NT2/D1 (cell line): ENCODE measurements around the gene ANKRD60.

Experiments
- DNase-seq: peaks from one replicate; pipeline ENCODE4 v3.0.0-alpha.2; 2011; ENCODE audit warnings: low read depth, low spot score
- H3K27me3 ChIP-seq: 2 replicates; pipeline ENCODE4 v1.6.0; 2011; ENCODE audit warnings: mild to moderate bottlenecking; ENCODE audit not compliant: insufficient read length, insufficient read depth
- H3K36me3 ChIP-seq: 2 replicates; pipeline ENCODE4 v1.6.1; 2011; ENCODE audit warnings: mild to moderate bottlenecking, low read length, mixed read lengths; ENCODE audit not compliant: insufficient read depth, insufficient read length
- H3K4me1 ChIP-seq: 2 replicates; pipeline ENCODE4 v1.5.1; 2011; ENCODE audit not compliant: insufficient read depth, insufficient read length
- H3K4me3 ChIP-seq: 2 replicates; pipeline ENCODE4 v1.5.1; 2011; ENCODE audit warnings: low read depth; ENCODE audit not compliant: insufficient read length
- H3K9ac ChIP-seq: 2 replicates; pipeline ENCODE4 v1.6.0; 2011; ENCODE audit warnings: low read depth; ENCODE audit not compliant: insufficient read length
- H3K9me3 ChIP-seq: 2 replicates; pipeline ENCODE4 v1.5.1; 2011; ENCODE audit warnings: mild to moderate bottlenecking, low read length; ENCODE audit not compliant: insufficient read depth
- SUZ12 ChIP-seq: IDR thresholded peaks from 2 replicates; pipeline ENCODE4 v1.6.1; 2011; ENCODE audit not compliant: insufficient read length, insufficient read depth; ENCODE audit errors: extremely low read depth
- YY1 ChIP-seq: IDR thresholded peaks from 2 replicates; pipeline ENCODE4 v1.6.1; 2011; ENCODE audit not compliant: insufficient read length, insufficient read depth
- ZNF274 ChIP-seq: IDR thresholded peaks from 2 replicates; pipeline ENCODE4 v1.6.1; 2011; ENCODE audit warnings: mild to moderate bottlenecking, low read depth, low read length

ANKRD60 gene

DNA sequence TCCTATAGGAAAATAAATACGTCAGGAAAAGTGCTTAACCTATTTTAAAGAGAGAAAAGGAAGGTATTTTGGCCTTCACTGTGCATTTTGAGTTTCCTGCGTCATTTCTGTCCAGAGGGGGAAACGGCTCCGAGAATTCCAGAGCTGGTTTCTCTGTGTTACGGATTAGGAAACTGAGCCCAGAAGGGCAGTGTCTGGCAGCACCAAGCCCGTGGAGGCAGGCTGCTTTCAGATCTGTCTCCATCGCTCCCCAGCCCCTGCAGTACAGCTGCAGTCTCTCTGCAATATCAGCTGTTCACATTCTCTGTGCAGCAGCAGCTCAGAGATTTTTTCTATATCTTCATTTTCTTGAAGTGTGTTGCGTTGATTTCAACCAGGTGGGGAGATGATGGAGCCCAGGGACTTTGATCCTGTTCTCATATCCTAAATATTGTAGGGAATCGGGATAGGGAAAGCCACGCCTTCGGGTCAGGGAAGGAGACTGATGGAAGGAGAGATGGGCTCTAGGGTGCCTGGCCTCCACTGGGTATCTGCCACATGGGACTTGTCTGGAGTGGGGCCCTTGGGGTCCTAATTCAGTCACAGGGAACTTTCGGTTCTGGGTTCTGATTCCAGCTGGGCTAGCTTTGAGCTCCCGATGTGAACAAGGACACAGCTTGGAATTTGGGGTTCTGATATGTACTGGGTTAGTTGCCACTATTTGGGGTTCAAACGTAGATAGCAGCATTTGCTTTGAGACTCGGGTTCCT is 2.8 kb downstream of the ANKRD60 start:
- Histone ChIP-seq H3K27me3 (peaks cover 37% of the 10 kb centered on the region), H3K4me1 (no peaks in the 10 kb centered on the region), H3K36me3 (no peaks in the 10 kb centered on the region), H3K9me3 (no peaks in the 10 kb centered on the region), H3K9ac (no peak overlapping the region), H3K4me3 (no peak overlapping the region)
- DNase-seq, result no peak
- no peak for TF ChIP-seq YY1
- TF ChIP-seq SUZ12, result no peak
- no peak for TF ChIP-seq ZNF274

DNA sequence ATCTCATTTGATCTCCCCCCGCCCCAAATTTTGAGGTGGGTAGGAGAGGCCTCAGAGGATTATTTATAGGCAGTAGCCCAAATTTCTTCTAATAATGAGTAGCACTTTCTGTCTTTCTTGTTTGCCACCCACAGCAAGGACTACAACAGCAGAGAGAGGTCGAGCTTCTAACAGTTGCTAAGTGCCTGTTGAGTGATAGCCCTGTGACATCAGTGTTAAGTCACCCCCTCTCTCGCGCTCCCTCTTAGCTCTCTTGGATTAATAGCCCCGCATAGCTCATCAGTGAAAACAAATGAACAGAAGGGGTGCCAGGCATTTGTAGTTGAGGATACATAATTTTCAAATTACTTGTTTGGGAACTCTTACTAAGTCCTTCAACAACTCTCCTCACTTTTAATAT is 3.5 kb downstream of the ANKRD60 start:
- H3K27me3 ChIP-seq, result peaks cover 37% of the 10 kb centered on the region
- H3K4me1 ChIP-seq, result no peaks in the 10 kb centered on the region
- H3K9me3 ChIP-seq, result no peaks in the 10 kb centered on the region
- H3K9ac ChIP-seq, result no peak overlapping the region
- H3K36me3 ChIP-seq, result no peaks in the 10 kb centered on the region
- no peak overlapping the region for H3K4me3 ChIP-seq
- TF ChIP-seq ZNF274, result no peak
- no peak for TF ChIP-seq YY1
- no peak for TF ChIP-seq SUZ12
- no peak for DNase-seq

DNA sequence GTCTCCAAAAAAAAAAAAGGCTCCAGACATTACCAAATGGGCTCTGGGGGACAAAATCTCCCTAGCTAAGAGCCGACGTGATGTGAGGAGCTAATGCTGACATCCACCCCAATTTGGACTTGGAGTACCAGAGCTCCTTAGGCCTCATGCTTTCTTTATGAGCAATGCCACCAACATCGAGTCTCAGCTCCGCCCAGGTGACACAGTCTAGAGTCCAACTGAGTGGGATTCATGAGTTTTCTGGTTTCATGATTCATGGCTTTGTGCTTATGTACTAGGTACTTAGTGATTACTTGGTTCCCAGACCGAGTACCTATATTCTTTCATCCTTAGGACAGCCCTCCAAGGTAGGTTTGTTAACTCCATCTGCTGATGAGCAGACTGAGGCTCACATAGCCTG is 4.4 kb downstream of the ANKRD60 start:
- Histone ChIP-seq H3K36me3 (no peaks in the 10 kb centered on the region), H3K4me3 (no peak overlapping the region), H3K27me3 (peaks cover 32% of the 10 kb centered on the region), H3K9ac (no peak overlapping the region), H3K4me1 (no peaks in the 10 kb centered on the region), H3K9me3 (no peaks in the 10 kb centered on the region; the same call in 1 of the 2 replicates)
- TF ChIP-seq ZNF274 (no peak), SUZ12 (no peak), YY1 (no peak)
- no peak for DNase-seq

GRCh38 chr20:58223358-58223941 is 5.0 kb downstream of the ANKRD60 start:
- Histone ChIP-seq H3K27me3 (peaks cover 26% of the 10 kb centered on the region), H3K36me3 (no peaks in the 10 kb centered on the region), H3K9me3 (peaks cover 6% of the 10 kb centered on the region; the same call in 1 of the 2 replicates), H3K4me1 (no peaks in the 10 kb centered on the region), H3K9ac (no peak overlapping the region), H3K4me3 (no peak overlapping the region)
- no peak for TF ChIP-seq ZNF274
- no peak for TF ChIP-seq SUZ12
- TF ChIP-seq YY1, result no peak
- DNase-seq, result no peak

- H3K4me3 ChIP-seq, result no peak overlapping the region
- no peaks in the 10 kb centered on the region for H3K36me3 ChIP-seq
- TF ChIP-seq SUZ12 (no peak), YY1 (no peak)
- DNase-seq, result no peak
- no peak overlapping the region for H3K9ac ChIP-seq
- H3K4me1 ChIP-seq, result no peaks in the 10 kb centered on the region
- peaks cover 20% of the 10 kb centered on the region for H3K27me3 ChIP-seq
- peaks cover 6% of the 10 kb centered on the region; the same call in 1 of the 2 replicates for H3K9me3 ChIP-seq
These were observed 6.0 kb downstream of the ANKRD60 start for GRCh38 chr20:58222446-58222845.

GRCh38 chr20:58219342-58219700 is 9.1 kb downstream of the ANKRD60 start:
- H3K27me3 ChIP-seq, result peaks cover 9% of the 10 kb centered on the region
- no peak for DNase-seq

GRCh38 chr20:58218665-58219341 is 9.7 kb downstream of the ANKRD60 start:
- Histone ChIP-seq H3K27me3 (peaks cover 9% of the 10 kb centered on the region), H3K36me3 (no peaks in the 10 kb centered on the region), H3K9ac (no peak overlapping the region), H3K4me3 (no peak overlapping the region), H3K9me3 (peaks cover 6% of the 10 kb centered on the region; the same call in 1 of the 2 replicates), H3K4me1 (peaks cover 5% of the 10 kb centered on the region)
- DNase-seq, result no peak
- TF ChIP-seq SUZ12, result no peak
- TF ChIP-seq ZNF274, result no peak
- no peak for TF ChIP-seq YY1

More at GRCh38 chr20:58219342-58219700, 9.1 kb downstream of the ANKRD60 start:
- TF ChIP-seq YY1, result no peak
- Histone ChIP-seq H3K9me3 (peaks cover 6% of the 10 kb centered on the region; the same call in 1 of the 2 replicates), H3K4me1 (peaks cover 2% of the 10 kb centered on the region), H3K36me3 (no peaks in the 10 kb centered on the region), H3K9ac (no peak overlapping the region), H3K4me3 (no peak overlapping the region)
